HepG2 (cell line): ENCODE measurements around the gene ZFP1. TPM values are rescaled to one million over a fixed set of nuclear protein-coding genes. Genes with fewer than 3 reads are reported as not detected.

Experiments used
- BATF2 ChIP-seq: sonication (generic); formaldehyde crosslinking; IDR thresholded peaks from 2 replicates; pipeline ENCODE4 v1.8.0; 2022; ENCODE audit warnings: mild to moderate bottlenecking, missing genetic modification reagents, moderate library complexity
- MYPOP ChIP-seq: sonication (generic); formaldehyde crosslinking; IDR thresholded peaks from 2 replicates; pipeline ENCODE4 v1.8.1; 2023; ENCODE audit warnings: mild to moderate bottlenecking, moderate library complexity, missing genetic modification reagents
- POLR2A ChIP-seq, 2 experiments: IDR thresholded peaks; 2 replicates each; pipeline ENCODE4 v1.6.1; 2011; ENCODE audit warnings: low read depth in 2 of 2, low read length in 2 of 2, mild to moderate bottlenecking in 1 of 2, moderate library complexity in 1 of 2; ENCODE audit not compliant: insufficient read depth in 1 of 2
- PTBP1 ChIP-seq: fragments of 200-400 bp; formaldehyde crosslinking; IDR thresholded peaks from 2 replicates; pipeline ENCODE4 v1.6.1; 2018; ENCODE audit warnings: low read length, low read depth; ENCODE audit not compliant: poor library complexity, severe bottlenecking
- RNF219 ChIP-seq: sonication (generic); formaldehyde crosslinking; IDR thresholded peaks from 2 replicates; pipeline ENCODE4 v1.5.0; 2020; ENCODE audit warnings: mild to moderate bottlenecking, missing genetic modification reagents
- ZNF510 ChIP-seq: sonication (generic); formaldehyde crosslinking; IDR thresholded peaks from 2 replicates; pipeline ENCODE4 v1.4.0; 2020; ENCODE audit warnings: low read depth, mild to moderate bottlenecking, missing genetic modification reagents
- polyA plus RNA-seq, 8 experiments: library from polyadenylated mRNA; depleted of rRNA in 3 of 8; stranded (reverse) in 7 of 8; unstranded in 1 of 8; fragments of >200 nt; fragmentation: Illumina TruSeq in 4 of 8; extraction: Trizol in 4 of 8; gene quantifications; 2 replicates each; pipeline versions ENCODE4 v1.2.1 to v1.2.3, GENCODE V29; 2011 to 2016; ENCODE audit warnings: low read depth in 4 of 8, missing spikeins in 1 of 8, mixed read lengths in 1 of 8; ENCODE audit not compliant: insufficient read depth in 1 of 8
- total RNA-seq, 5 experiments: library from RNA; depleted of rRNA; stranded (reverse); fragments of >200 nt; fragmentation: Illumina TruSeq; extraction: Trizol; gene quantifications; 2 replicates each; pipeline ENCODE4 v1.2.3, GENCODE V29; 2016; ENCODE audit warnings: low read depth in 1 of 5
- TF ChIP-seq, protein P1 (sequence below): sonication (generic); formaldehyde crosslinking; IDR thresholded peaks from 2 replicates; pipeline ENCODE4 v1.4.0; 2020; ENCODE audit warnings: mild to moderate bottlenecking, missing genetic modification reagents
- TF ChIP-seq, protein P2 (sequence below): sonication (generic); formaldehyde crosslinking; IDR thresholded peaks from 2 replicates; pipeline ENCODE4 v1.8.1; 2023; ENCODE audit warnings: missing genetic modification reagents, mild to moderate bottlenecking, borderline replicate concordance
- TF ChIP-seq, protein P3 (sequence below): sonication (generic); formaldehyde crosslinking; IDR thresholded peaks from 2 replicates; pipeline ENCODE4 v1.4.0; 2020; ENCODE audit warnings: mild to moderate bottlenecking, missing genetic modification reagents
- TF ChIP-seq, protein P4 (sequence below): sonication (generic); formaldehyde crosslinking; IDR thresholded peaks from 2 replicates; pipeline ENCODE4 v1.4.0; 2020; ENCODE audit warnings: missing genetic modification reagents, mild to moderate bottlenecking, borderline replicate concordance

The ZFP1 gene
- total and polyA plus RNA-seq, 2 of the 13 experiments (the other 11 are each of a cell fraction or from before 2014, with no cell fraction given), result 8.3 to 14.0 TPM

- TF ChIP-seq, protein P1, sequence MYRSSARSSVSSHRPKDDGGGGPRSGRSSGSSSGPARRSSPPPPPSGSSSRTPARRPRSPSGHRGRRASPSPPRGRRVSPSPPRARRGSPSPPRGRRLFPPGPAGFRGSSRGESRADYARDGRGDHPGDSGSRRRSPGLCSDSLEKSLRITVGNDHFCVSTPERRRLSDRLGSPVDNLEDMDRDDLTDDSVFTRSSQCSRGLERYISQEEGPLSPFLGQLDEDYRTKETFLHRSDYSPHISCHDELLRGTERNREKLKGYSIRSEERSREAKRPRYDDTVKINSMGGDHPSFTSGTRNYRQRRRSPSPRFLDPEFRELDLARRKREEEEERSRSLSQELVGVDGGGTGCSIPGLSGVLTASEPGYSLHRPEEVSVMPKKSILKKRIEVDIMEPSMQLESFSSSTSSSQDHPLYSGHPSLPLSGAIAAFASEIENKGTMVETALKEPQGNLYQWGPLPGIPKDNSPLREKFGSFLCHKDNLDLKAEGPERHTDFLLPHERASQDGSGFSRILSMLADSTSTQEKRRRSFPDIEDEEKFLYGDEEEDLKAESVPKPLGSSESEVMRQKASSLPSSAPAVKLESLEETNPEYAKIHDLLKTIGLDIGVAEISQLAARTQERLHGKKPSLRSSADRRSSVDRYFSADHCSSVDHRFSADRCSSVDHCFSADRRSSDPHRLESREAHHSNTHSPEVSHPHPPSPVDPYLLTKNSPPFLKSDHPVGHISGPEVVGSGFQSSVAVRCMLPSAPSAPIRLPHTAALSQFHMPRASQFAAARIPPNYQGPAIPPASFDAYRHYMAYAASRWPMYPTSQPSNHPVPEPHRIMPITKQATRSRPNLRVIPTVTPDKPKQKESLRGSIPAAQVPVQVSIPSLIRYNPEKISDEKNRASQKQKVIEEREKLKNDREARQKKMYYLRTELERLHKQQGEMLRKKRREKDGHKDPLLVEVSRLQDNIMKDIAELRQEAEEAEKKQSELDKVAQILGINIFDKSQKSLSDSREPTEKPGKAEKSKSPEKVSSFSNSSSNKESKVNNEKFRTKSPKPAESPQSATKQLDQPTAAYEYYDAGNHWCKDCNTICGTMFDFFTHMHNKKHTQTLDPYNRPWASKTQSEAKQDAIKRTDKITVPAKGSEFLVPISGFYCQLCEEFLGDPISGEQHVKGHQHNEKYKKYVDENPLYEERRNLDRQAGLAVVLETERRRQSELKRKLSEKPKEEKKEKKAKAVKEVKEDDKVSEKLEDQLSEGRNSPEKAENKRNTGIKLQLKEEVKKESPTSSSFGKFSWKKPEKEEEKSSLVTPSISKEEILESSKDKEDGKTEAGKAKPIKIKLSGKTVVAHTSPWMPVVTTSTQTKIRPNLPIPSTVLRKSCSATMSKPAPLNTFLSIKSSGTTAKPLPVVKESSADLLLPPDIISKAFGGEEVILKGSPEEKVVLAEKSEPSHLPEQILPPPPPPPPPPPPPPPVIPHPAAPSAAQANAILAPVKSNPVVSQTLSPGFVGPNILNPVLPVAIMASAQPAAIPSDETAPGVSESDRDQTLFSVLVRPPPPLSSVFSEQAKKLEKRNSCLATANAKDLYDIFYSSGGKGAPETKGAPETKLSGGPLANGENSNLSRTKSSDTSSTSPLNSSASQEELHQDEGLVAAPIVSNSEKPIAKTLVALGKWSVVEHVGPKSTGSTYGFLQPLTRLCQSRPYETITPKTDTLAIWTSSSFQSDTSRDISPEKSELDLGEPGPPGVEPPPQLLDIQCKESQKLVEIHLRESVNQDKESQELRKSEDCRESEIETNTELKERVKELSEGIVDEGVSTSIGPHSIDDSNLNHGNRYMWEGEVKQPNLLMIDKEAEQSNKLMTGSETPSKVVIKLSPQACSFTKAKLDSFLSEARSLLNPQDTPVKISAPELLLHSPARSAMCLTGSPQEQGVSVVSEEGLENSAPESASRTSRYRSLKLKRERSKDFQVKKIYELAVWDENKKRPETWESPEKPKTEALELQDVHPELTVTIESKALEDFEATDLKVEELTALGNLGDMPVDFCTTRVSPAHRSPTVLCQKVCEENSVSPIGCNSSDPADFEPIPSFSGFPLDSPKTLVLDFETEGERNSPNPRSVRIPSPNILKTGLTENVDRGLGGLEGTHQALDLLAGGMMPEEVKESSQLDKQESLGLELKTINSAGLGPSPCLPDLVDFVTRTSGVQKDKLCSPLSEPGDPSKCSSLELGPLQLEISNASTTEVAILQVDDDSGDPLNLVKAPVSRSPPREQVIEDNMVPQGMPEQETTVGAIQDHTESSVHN (CRISPR knock-in tag), result peak; percentile 91
- TF ChIP-seq, protein P2, sequence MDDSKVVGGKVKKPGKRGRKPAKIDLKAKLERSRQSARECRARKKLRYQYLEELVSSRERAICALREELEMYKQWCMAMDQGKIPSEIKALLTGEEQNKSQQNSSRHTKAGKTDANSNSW (CRISPR knock-in tag), result no peak
- peak; percentile 31 to 42; a peak in 2 of 4 replicates for TF ChIP-seq POLR2A (IDR thresholded peaks at IDR 0.05; ENCODE audit: insufficient read depth in 1 of 2, low read depth in 2 of 2, low read length in 2 of 2)
- no peak for TF ChIP-seq RNF219
- no peak for TF ChIP-seq MYPOP (CRISPR knock-in tag)
- TF ChIP-seq BATF2 (CRISPR knock-in tag), result no peak
- TF ChIP-seq, protein P3, sequence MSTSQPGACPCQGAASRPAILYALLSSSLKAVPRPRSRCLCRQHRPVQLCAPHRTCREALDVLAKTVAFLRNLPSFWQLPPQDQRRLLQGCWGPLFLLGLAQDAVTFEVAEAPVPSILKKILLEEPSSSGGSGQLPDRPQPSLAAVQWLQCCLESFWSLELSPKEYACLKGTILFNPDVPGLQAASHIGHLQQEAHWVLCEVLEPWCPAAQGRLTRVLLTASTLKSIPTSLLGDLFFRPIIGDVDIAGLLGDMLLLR (CRISPR knock-in tag), result peak; percentile 67; the same call in 1 of the 2 replicates
- no peak for TF ChIP-seq PTBP1
- TF ChIP-seq, protein P4, sequence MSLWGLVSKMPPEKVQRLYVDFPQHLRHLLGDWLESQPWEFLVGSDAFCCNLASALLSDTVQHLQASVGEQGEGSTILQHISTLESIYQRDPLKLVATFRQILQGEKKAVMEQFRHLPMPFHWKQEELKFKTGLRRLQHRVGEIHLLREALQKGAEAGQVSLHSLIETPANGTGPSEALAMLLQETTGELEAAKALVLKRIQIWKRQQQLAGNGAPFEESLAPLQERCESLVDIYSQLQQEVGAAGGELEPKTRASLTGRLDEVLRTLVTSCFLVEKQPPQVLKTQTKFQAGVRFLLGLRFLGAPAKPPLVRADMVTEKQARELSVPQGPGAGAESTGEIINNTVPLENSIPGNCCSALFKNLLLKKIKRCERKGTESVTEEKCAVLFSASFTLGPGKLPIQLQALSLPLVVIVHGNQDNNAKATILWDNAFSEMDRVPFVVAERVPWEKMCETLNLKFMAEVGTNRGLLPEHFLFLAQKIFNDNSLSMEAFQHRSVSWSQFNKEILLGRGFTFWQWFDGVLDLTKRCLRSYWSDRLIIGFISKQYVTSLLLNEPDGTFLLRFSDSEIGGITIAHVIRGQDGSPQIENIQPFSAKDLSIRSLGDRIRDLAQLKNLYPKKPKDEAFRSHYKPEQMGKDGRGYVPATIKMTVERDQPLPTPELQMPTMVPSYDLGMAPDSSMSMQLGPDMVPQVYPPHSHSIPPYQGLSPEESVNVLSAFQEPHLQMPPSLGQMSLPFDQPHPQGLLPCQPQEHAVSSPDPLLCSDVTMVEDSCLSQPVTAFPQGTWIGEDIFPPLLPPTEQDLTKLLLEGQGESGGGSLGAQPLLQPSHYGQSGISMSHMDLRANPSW, result no peak
- TF ChIP-seq ZNF510, result 0 out of 2 replicates have a peak, but pooled peaks have one; percentile 80
These were observed 37.4 kb upstream of the ZFP1 start (continued) for GRCh38 chr16:75110637-75111513.
